A673 (cell line): Measurements from ENCODE around the gene TTLL6.

Source experiments
- CTCF ChIP-seq: fragments of 300-800, 200-600 bp; sonication (generic); conservative IDR thresholded peaks from 2 replicates; pipeline ENCODE4 v1.5.1; 2017; ENCODE audit warnings: low read depth, mild to moderate bottlenecking, antibody characterized with exemption, low read length, moderate library complexity, mixed read lengths
- EZH2 ChIP-seq: fragments of 200-600 bp; sonication (generic); IDR thresholded peaks from 2 replicates; pipeline ENCODE4 v1.6.1; 2017; ENCODE audit warnings: borderline replicate concordance, low read depth, mild to moderate bottlenecking, mixed read lengths, antibody characterized with exemption, low read length; ENCODE audit not compliant: poor library complexity, severe bottlenecking

DNA sequence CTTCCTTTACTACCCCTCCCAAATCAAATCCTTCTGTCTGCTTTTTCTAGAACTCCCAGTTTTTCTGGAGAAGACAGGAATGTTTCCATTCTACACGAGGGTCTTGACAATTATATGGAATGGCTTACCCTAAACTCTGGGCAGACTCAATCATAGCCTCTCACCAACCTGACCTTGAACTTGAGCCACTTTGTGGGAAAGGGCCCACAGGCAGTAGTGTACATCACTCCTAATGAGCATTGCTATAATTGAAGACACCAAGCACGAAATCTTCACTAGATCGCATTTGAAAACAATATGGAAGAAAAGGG, 86.8 kb downstream of the TTLL6 start:
- TF ChIP-seq CTCF = no peak
- TF ChIP-seq EZH2 = no peak
